ENCODE data around the gene MCRS1.
"Not testable (repeated sequence)": the region's sequence is repeated elsewhere in the genome, so short reads cannot be mapped to it uniquely, and the experiment has no call there.

Gene MCRS1

GRCh38 chr12:49534731-49535278, 33.1 kb downstream of the MCRS1 start:
- ATAC-seq (no peak), DNase-seq (no peak)
- H3K9me3 Mint-ChIP-seq, result no peaks in the 10 kb centered on the region
- peaks cover 14% of the 10 kb centered on the region for H3K4me1 Mint-ChIP-seq
- H3K36me3 Mint-ChIP-seq (ENCODE audit: low read depth), result no peaks in the 10 kb centered on the region
- no peak overlapping the region for H3K4me3 Mint-ChIP-seq
- H3K27ac Mint-ChIP-seq, result no peak overlapping the region
- H3K27me3 Mint-ChIP-seq, result peaks cover 30% of the 10 kb centered on the region

DNA sequence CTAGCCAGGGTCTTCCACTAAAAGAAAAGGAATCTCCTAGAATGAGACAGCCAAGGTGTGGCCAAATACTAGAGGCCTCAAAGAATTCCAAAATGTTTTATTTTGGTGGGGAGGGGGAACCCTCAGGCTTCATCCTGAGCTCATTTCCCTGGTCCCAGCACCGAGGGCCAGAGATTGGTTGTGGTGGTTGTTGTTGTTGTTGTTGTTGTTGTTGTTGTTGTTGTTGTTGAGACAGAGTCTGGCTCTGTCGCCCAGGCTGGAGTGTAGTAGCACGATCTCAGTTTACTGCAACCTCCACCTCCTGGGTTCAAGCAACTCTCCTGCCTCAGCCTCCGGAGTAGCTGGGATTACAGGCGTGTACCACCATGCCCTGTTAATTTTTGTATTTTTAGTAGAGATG, 33.8 kb downstream of the MCRS1 start:
- H3K4me1 Mint-ChIP-seq, result peaks cover 10% of the 10 kb centered on the region
- H3K4me3 Mint-ChIP-seq; ATAC-seq; DNase-seq; H3K27ac Mint-ChIP-seq; H3K36me3 Mint-ChIP-seq (ENCODE audit: low read depth); H3K9me3 Mint-ChIP-seq: not testable (repeated sequence)
- peaks cover 26% of the 10 kb centered on the region for H3K27me3 Mint-ChIP-seq

- Mint-ChIP-seq H3K27me3 (peaks cover 25% of the 10 kb centered on the region), H3K27ac (no peak overlapping the region), H3K9me3 (no peaks in the 10 kb centered on the region), H3K4me3 (no peak overlapping the region), H3K4me1 (peaks cover 10% of the 10 kb centered on the region), H3K36me3 (ENCODE audit: low read depth) (no peaks in the 10 kb centered on the region)
- ATAC-seq, result no peak
- DNase-seq, result no peak
These were observed 34.6 kb downstream of the MCRS1 start for GRCh38 chr12:49533331-49533730.

DNA sequence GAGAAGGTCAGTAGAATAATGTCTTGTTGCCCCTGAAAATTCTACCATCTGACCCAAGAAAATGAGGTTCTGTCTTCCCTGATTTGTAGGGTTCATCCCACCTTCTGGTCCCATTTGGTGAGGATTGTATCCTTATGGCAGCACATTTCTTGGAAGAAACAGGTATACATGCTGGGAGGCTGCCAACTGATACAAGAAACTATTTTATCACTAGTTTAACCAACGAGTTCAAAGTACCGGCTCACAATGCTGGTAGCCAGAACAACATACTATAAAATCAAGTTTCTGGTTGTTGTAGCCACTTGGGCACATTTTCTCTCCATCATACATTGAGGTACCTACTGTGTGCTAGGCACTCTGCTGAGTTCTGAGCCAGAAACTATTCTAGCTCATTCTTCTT, 36.2 kb downstream of the MCRS1 start:
- H3K36me3 Mint-ChIP-seq (ENCODE audit: low read depth), result no peaks in the 10 kb centered on the region
- no peak for DNase-seq
- H3K4me1 Mint-ChIP-seq, result no peaks in the 10 kb centered on the region
- H3K4me3 Mint-ChIP-seq, result no peak overlapping the region
- H3K27me3 Mint-ChIP-seq, result peaks cover 12% of the 10 kb centered on the region
- no peak for ATAC-seq
- H3K9me3 Mint-ChIP-seq, result no peaks in the 10 kb centered on the region
- no peak overlapping the region for H3K27ac Mint-ChIP-seq

DNA sequence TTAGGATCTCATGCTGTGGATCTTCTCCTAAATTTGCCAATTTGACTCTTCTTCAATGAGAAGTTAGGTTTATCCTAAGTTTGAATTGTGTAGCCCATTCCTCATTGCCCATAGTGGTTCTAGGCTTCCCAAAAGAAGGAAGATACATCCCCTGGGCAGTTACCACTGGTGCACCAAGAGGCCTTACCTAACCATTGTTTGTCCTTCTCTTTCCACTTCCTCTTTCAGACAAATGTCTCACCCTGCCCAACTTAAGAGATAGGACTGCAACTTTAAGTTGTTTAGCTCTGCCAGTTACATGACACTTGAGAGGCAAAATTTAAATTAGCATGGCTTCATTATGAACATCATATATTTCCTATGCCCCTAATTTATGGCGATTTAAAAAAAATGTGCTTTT, 38.5 kb downstream of the MCRS1 start:
- ATAC-seq (no peak), DNase-seq (no peak)
- Mint-ChIP-seq H3K9me3 (no peaks in the 10 kb centered on the region), H3K27ac (no peak overlapping the region), H3K4me1 (no peaks in the 10 kb centered on the region), H3K4me3 (no peak overlapping the region), H3K36me3 (ENCODE audit: low read depth) (peaks cover 2% of the 10 kb centered on the region), H3K27me3 (no peaks in the 10 kb centered on the region)

GRCh38 chr12:49527361-49528130, 40.4 kb downstream of the MCRS1 start:
- Mint-ChIP-seq H3K36me3 (ENCODE audit: low read depth) (peaks cover 2% of the 10 kb centered on the region), H3K9me3 (no peaks in the 10 kb centered on the region), H3K4me1 (no peaks in the 10 kb centered on the region), H3K27me3 (no peaks in the 10 kb centered on the region), H3K27ac (no peak overlapping the region), H3K4me3 (no peak overlapping the region)
- DNase-seq (no peak), ATAC-seq (no peak)

DNA sequence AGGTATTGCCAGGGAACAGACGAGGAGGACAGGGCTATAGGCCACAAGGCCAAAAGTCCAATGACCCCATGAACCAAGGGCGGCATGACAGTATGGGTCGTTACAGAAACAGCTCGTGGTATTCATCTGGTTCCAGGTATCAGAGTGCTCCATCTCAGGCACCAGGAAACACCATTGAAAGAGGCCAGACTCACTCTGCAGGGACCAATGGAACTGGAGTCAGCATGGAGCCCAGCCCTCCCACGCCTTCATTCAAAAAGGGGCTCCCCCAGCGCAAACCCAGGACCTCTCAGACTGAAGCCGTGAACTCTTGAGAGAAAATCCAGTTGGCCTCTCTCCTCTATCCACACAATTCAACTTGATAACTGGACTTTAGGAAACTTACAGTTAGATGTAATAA, 42.0 kb downstream of the MCRS1 start:
- Mint-ChIP-seq H3K9me3 (no peaks in the 10 kb centered on the region), H3K27ac (no peak overlapping the region), H3K36me3 (ENCODE audit: low read depth) (peaks cover 2% of the 10 kb centered on the region), H3K4me1 (no peaks in the 10 kb centered on the region), H3K4me3 (no peak overlapping the region), H3K27me3 (no peaks in the 10 kb centered on the region)
- ATAC-seq (no peak), DNase-seq (no peak)

GRCh38 chr12:49524660-49525324, 43.1 kb downstream of the MCRS1 start:
- Mint-ChIP-seq H3K4me3 (no peak overlapping the region), H3K9me3 (no peaks in the 10 kb centered on the region), H3K4me1 (peaks cover 2% of the 10 kb centered on the region), H3K27ac (no peak overlapping the region), H3K36me3 (ENCODE audit: low read depth) (peaks cover 4% of the 10 kb centered on the region), H3K27me3 (no peaks in the 10 kb centered on the region)
- DNase-seq (no peak), ATAC-seq (no peak)

DNA sequence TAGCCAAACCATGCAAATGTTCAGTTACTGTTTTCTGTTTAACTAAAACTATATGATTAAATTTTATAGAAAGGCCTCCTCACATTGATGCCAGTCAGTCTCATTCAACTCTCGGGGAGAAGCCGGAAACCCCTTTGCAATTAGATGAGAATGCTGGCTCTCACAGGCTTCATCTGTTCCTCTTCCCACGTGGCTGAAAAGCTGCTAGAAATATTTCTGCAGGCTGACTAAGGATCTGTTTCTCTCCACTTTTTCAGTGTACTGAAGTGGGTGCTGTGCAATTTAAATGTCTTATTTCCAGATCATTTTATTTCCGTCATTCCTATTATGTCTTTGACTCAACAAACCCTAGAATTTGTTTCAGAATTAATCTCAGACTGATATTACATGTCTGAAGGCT, 46.6 kb downstream of the MCRS1 start:
- ATAC-seq (no peak), DNase-seq (no peak)
- Mint-ChIP-seq H3K4me3 (no peak overlapping the region), H3K36me3 (ENCODE audit: low read depth) (peaks cover 6% of the 10 kb centered on the region), H3K27me3 (no peaks in the 10 kb centered on the region), H3K9me3 (no peaks in the 10 kb centered on the region), H3K4me1 (peaks cover 17% of the 10 kb centered on the region), H3K27ac (no peak overlapping the region)

DNA sequence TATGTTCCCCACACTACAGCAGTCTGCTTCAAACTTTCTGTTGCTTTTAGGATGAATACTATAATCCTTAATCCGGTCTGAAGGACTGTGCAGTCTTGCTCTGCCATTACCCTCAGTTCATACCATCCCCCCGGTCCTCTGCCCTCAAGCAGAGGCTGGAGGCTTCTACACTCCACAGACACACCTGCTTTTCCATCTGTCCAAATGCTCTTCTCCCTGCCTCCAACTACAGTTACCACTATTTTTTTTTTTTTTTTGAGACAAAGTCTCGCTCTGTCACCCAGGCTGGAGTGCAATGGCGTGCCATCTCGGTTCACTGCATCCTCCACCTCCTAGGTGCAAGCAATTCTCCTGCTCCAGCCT, 48.4 kb downstream of the MCRS1 start:
- H3K36me3 Mint-ChIP-seq (ENCODE audit: low read depth), result peaks cover 3% of the 10 kb centered on the region
- no peak overlapping the region for H3K27ac Mint-ChIP-seq
- peaks cover 19% of the 10 kb centered on the region for H3K4me1 Mint-ChIP-seq
- H3K9me3 Mint-ChIP-seq, result no peaks in the 10 kb centered on the region
- no peak for DNase-seq
- H3K27me3 Mint-ChIP-seq, result no peaks in the 10 kb centered on the region
- peak overlapping the region; percentile 11 for H3K4me3 Mint-ChIP-seq
- ATAC-seq, result no peak

DNA sequence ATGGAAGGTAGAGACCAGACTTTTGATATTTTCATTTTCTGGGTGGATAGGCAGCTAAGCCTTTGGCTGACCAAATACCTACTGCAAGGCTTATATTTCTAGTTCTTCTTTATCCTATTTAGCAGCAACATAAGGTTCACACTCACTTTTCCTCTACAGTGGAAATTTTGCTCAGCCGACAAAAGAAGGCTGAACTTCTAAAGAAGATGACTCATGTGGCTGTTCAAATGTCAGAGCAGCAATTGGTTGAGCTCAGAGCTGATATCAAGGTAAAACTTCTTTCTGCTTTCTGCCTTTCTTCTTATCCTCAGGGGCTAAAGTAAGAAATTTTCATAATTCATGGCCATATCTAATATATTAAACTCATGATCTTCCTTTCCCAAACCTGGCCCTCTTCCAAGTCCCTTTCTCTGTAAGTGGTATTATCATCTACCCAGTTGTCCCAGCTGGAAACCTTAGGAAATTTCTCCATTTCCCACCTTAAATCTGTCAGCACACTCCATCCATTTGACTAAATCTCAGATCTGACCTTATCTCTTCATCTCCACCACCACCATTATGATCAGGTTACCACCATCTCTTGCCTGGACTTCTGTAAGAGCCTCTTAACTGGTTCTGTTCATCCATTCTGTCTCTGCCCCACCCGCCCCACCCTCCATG, 48.9 kb downstream of the MCRS1 start:
- peaks cover 19% of the 10 kb centered on the region for H3K4me1 Mint-ChIP-seq

DNA sequence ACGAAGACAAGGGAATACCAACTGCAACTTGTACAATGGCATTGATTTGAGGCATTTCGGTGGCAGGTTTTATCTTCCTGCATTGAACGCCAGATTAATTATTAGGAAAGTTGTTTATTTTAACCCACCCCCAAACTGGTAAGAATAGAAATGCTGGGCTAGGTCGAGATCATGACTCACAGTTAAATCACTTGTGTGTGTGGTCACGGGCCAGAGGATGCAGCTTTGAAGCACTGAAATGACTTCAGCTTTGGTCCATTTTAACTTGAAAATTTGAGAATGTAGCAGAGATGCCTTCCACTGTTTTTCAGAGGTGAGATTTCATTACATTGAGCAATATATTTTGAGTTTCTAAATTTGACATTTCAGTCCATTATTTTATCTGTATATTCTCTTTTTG, 52.7 kb downstream of the MCRS1 start:
- Mint-ChIP-seq H3K4me3 (no peak overlapping the region), H3K9me3 (no peaks in the 10 kb centered on the region), H3K36me3 (ENCODE audit: low read depth) (peaks cover 2% of the 10 kb centered on the region), H3K27ac (no peak overlapping the region), H3K4me1 (peaks cover 18% of the 10 kb centered on the region), H3K27me3 (no peaks in the 10 kb centered on the region)
- ATAC-seq (no peak), DNase-seq (no peak)

More for the DNA sequence above, 48.9 kb downstream of the MCRS1 start:
- Mint-ChIP-seq H3K27ac (no peak overlapping the region), H3K9me3 (no peaks in the 10 kb centered on the region), H3K4me3 (peak overlapping the region; percentile 38), H3K36me3 (ENCODE audit: low read depth) (peaks cover 3% of the 10 kb centered on the region), H3K27me3 (no peaks in the 10 kb centered on the region)
- ATAC-seq, result peak; percentile 86
- no peak for DNase-seq

DNA sequence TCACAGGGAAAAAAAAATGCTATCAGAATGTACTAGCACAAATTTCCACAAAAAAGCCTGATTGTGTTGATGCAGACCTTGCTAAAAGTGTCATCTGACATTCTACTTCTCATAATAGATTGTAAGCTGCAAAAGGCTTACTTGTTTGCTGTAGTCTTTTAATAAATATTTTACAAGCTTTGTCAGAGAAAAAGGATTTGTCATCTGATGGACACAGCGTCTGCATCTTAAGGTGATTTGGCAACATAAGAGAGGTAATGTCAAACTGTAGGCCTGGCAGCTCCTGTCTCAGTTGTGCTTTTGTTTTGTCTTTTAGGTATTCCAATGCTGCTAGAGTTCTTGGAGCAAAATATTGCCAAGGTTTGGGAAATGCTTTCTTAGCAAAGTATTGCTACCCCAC, 55.4 kb downstream of the MCRS1 start:
- H3K9me3 Mint-ChIP-seq, result no peaks in the 10 kb centered on the region
- no peak for ATAC-seq

DNA sequence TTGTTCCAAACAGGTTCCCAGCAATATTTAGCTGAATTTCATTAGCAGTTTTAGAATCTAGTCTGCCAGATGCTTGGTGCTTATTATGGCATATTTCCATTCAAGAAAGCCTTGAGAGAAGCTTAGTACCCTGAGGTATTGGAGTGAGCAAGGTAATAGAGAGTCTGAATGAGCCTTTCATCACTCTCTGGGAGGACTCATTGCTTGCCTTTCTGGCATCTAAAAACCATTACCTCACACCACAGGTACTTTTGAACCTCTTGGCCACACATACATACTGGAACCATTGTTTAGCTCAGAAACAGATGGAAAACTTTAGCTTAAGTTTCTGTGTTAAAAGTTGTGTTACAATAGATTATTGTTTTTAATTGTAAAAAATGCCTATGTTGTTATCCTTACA, 56.5 kb downstream of the MCRS1 start:
- no peak overlapping the region for H3K4me3 Mint-ChIP-seq
- H3K27me3 Mint-ChIP-seq, result no peaks in the 10 kb centered on the region
- no peak for DNase-seq
- no peak for ATAC-seq
- H3K9me3 Mint-ChIP-seq, result no peaks in the 10 kb centered on the region
- no peak overlapping the region for H3K27ac Mint-ChIP-seq
- H3K4me1 Mint-ChIP-seq, result peaks cover 2% of the 10 kb centered on the region
- peaks cover 1% of the 10 kb centered on the region for H3K36me3 Mint-ChIP-seq (ENCODE audit: low read depth)

More for the DNA sequence above, 55.4 kb downstream of the MCRS1 start:
- no peak for DNase-seq
- no peak overlapping the region for H3K4me3 Mint-ChIP-seq
- peaks cover 2% of the 10 kb centered on the region for H3K4me1 Mint-ChIP-seq
- no peaks in the 10 kb centered on the region for H3K36me3 Mint-ChIP-seq (ENCODE audit: low read depth)
- H3K27me3 Mint-ChIP-seq, result no peaks in the 10 kb centered on the region
- no peak overlapping the region for H3K27ac Mint-ChIP-seq

DNA sequence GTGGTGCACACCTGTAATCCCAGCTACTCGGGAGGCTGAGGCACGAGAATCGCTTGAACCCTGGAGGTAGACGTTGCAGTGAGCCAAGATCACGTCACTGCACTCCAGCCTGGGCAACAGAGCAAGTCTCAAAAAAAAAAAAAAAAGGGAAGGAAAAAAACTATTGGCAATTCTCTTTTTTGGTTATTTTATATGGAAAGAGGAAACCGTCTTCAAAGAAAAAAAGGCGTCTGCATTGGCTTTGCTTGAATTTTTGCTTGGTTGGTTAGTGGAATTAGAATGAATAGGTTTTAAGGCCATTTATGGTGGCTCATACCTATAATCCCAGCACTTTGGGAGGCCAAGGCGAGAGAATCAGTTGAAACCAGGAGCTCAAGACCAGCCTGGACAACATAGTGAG, 58.3 kb downstream of the MCRS1 start:
- not testable (repeated sequence) for H3K4me3 Mint-ChIP-seq; H3K9me3 Mint-ChIP-seq; DNase-seq; H3K36me3 Mint-ChIP-seq (ENCODE audit: low read depth); H3K27me3 Mint-ChIP-seq; ATAC-seq; H3K4me1 Mint-ChIP-seq; H3K27ac Mint-ChIP-seq

Measured in activated naive CD8-positive, alpha-beta T cell treated with anti-CD3 and anti-CD28 coated beads, Interleukin-2, amount 50 U/mL, for 24 hours (primary cell).